SH-SY5Y (cell line): ENCODE measurements around the gene SKAP1.

Experiments used
- GATA2 ChIP-seq: IDR thresholded peaks from 2 replicates; pipeline ENCODE4 v1.6.1; 2011; ENCODE audit warnings: mild to moderate bottlenecking, low read depth, low read length
- GATA3 ChIP-seq: IDR thresholded peaks from 2 replicates; pipeline ENCODE4 v1.6.1; 2011; ENCODE audit warnings: low read depth, mild to moderate bottlenecking, low read length, moderate library complexity

GRCh38 chr17:48122665-48123045 lies 307.4 kb downstream of the SKAP1 start:
- TF ChIP-seq GATA2 (no peak), GATA3 (no peak)
